Uterus (tissue), 4 donors: ENCODE data around the gene PHYHIPL. TPM values are rescaled to one million over a fixed set of nuclear protein-coding genes. Genes with fewer than 3 reads are reported as not detected.

Experiments used
- DNase-seq, 2 donors: peaks; one replicate each; pipeline ENCODE4 v3.0.0-alpha.2; 2019 to 2020
- H3K27ac ChIP-seq, 2 donors: fragments of 200-600 bp; sonication (generic); 1 replicate in 1 of 2; 2 replicates in 1 of 2; pipeline ENCODE4 v1.5.1; 2016 to 2018
- H3K27me3 ChIP-seq, 2 donors: fragments of 200-600 bp; sonication (generic); one replicate each; pipeline ENCODE4 v1.5.1; 2018 to 2019; ENCODE audit warnings: control low read depth in 1 of 2
- H3K36me3 ChIP-seq, 2 donors: fragments of 200-600 bp; sonication (generic); one replicate each; pipeline ENCODE4 v1.5.1; 2019; ENCODE audit warnings: control low read depth in 1 of 2
- H3K4me1 ChIP-seq, 2 donors: fragments of 200-600 bp; sonication (generic); one replicate each; pipeline ENCODE4 v1.5.1; 2018 to 2019; ENCODE audit warnings: control low read depth in 1 of 2
- H3K4me3 ChIP-seq, 2 donors: fragments of 200-600 bp; sonication (generic); 1 replicate in 1 of 2; 2 replicates in 1 of 2; pipeline ENCODE4 v1.5.1; 2018 to 2019; ENCODE audit warnings: mild to moderate bottlenecking in 1 of 2
- H3K9me3 ChIP-seq, 2 donors: fragments of 200-600 bp; sonication (generic); one replicate each; pipeline ENCODE4 v1.5.1; 2019; ENCODE audit warnings: control low read depth in 1 of 2
- POLR2A ChIP-seq, 2 donors: fragments of 450-650 bp; IDR thresholded peaks; one replicate each; pipeline ENCODE4 v1.6.1; 2016; ENCODE audit warnings: antibody characterized with exemption in 2 of 2, mild to moderate bottlenecking in 1 of 2, moderate library complexity in 1 of 2
- intact Hi-C: fragments of 100-400 bp; cut with DNase I; formaldehyde crosslinking; loops from one replicate; pipeline ENCODE4 v1.15.1; 2023; ENCODE audit warnings: low total_unique reads
- total RNA-seq, 4 donors: library from RNA; depleted of rRNA in 3 of 4; stranded (reverse); fragments of >200 nt in 3 of 4; gene quantifications; one replicate each; pipeline versions ENCODE4 v1.1.0 to v1.2.4, GENCODE V29; 2014 to 2023
- TF ChIP-seq, protein P1 (sequence below), 4 experiments: fragments of 200-600 bp in 2 of 4; fragments of 450-650 bp in 2 of 4; sonication (generic) in 2 of 4; IDR thresholded peaks; one replicate each; pipeline ENCODE4 v1.5.1; 2016 to 2019; ENCODE audit warnings: antibody characterized with exemption in 4 of 4, mild to moderate bottlenecking in 2 of 4, moderate library complexity in 1 of 4
- donor health status: DM: yes; HTN: yes; CAD: no.

Gene PHYHIPL
- total RNA-seq, 4 donors from 2014 or later, result 0.12 to 0.83 TPM; not detected in 2

DNA sequence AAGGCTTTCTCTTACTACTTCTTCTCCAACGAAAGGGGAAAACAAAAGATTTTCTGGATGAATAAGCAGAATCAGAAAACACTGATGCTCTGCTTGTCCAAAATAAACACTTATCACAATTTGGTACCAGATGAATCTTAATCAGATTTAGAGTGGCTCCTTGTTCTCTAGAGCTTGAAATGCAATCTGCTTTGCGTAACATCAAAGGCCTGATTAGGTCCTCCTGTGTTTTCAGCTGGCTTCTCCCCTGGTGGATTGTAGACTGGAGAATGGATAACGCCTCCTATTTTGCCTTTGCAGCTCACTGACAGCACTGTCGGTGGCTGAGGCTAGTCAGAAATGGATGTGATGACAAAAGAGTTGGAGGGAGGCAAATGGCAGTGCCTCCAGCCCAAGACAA is 94.7 kb downstream of the PHYHIPL start:
- H3K36me3 ChIP-seq, result no peaks in the 10 kb centered on the region
- no peaks in the 10 kb centered on the region for H3K27me3 ChIP-seq
- no peak for TF ChIP-seq POLR2A (IDR thresholded peaks at IDR 0.05)
- TF ChIP-seq, protein P1, sequence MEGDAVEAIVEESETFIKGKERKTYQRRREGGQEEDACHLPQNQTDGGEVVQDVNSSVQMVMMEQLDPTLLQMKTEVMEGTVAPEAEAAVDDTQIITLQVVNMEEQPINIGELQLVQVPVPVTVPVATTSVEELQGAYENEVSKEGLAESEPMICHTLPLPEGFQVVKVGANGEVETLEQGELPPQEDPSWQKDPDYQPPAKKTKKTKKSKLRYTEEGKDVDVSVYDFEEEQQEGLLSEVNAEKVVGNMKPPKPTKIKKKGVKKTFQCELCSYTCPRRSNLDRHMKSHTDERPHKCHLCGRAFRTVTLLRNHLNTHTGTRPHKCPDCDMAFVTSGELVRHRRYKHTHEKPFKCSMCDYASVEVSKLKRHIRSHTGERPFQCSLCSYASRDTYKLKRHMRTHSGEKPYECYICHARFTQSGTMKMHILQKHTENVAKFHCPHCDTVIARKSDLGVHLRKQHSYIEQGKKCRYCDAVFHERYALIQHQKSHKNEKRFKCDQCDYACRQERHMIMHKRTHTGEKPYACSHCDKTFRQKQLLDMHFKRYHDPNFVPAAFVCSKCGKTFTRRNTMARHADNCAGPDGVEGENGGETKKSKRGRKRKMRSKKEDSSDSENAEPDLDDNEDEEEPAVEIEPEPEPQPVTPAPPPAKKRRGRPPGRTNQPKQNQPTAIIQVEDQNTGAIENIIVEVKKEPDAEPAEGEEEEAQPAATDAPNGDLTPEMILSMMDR (IDR thresholded peaks at IDR 0.05), result no peak
- no peaks in the 10 kb centered on the region for H3K9me3 ChIP-seq
- intact Hi-C loops, result no loop called here
- no peak overlapping the region for H3K4me3 ChIP-seq
- no peak for DNase-seq
- no peak overlapping the region for H3K27ac ChIP-seq
- no peaks in the 10 kb centered on the region for H3K4me1 ChIP-seq

DNA sequence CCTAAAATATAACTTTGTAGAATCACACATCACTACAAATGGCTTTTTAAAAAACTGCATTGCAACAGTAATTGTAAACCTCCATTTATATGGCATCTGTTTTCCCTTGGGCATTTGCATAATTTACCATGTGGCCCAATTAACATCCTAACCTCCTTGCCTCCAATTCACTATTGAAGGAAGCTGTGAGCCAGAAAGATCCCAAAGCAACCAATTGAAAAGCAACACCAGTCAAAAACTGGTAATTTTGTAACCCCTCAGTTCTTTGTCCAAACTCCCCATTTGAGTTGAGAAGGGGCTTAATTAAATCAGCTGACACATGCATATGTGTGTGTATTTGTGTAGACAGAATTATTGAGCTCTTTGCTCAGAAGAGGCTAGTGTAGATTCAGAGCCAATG is 95.6 kb downstream of the PHYHIPL start:
- TF ChIP-seq POLR2A (IDR thresholded peaks at IDR 0.05), result no peak
- TF ChIP-seq, protein P1 (IDR thresholded peaks at IDR 0.05), result no peak
- no peak for DNase-seq
- intact Hi-C loops, result no loop called here

DNA sequence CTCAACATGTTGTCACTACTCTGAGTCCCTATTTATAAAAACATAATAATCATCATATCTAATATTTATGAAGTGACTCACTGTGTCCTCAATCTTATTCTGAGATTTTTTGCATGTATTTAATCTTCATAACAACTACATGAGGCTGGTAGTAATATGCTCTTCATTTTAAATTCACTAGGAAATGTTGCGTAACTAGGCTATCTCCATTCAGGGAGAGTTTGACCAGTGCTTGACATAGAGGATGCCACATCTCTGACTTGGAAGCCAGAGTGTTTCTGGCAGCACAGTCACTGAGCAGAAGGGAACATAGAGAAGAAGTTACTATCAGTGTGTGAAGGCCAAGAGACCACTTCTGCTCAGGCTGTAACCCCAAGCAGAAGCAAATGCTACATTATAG is 97.0 kb downstream of the PHYHIPL start:
- H3K36me3 ChIP-seq, result no peaks in the 10 kb centered on the region
- TF ChIP-seq, protein P1 (IDR thresholded peaks at IDR 0.05), result no peak
- no peak for TF ChIP-seq POLR2A (IDR thresholded peaks at IDR 0.05)
- H3K27me3 ChIP-seq, result no peaks in the 10 kb centered on the region
- no peaks in the 10 kb centered on the region for H3K9me3 ChIP-seq
- H3K4me3 ChIP-seq, result no peak overlapping the region
- no peaks in the 10 kb centered on the region for H3K4me1 ChIP-seq
- no peak overlapping the region for H3K27ac ChIP-seq
- intact Hi-C loops, result no loop called here
- DNase-seq, result no peak

More for the DNA sequence above, 95.6 kb downstream of the PHYHIPL start:
- Histone ChIP-seq H3K27ac (no peak overlapping the region), H3K36me3 (no peaks in the 10 kb centered on the region), H3K27me3 (no peaks in the 10 kb centered on the region), H3K4me1 (no peaks in the 10 kb centered on the region), H3K4me3 (no peak overlapping the region), H3K9me3 (no peaks in the 10 kb centered on the region)

DNA sequence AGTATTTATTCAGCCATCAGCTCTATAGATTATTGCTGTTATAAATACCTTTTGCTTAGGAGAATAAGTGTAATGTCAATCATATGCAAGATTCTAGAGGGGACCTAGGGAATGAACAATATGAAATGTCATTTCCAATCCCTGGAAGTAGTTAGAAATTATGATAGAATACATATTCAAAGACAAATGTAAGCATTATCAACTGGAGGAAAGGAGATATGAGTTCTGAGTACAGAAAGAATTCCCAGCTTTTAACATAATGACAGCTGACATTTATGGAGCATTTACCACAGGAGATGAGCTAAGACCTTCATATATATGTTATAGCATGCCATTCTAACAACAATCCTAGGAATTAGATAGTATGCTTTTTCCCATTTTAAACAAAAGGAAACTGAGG is 99.7 kb downstream of the PHYHIPL start:
- H3K4me1 ChIP-seq, result no peaks in the 10 kb centered on the region
- H3K36me3 ChIP-seq, result no peaks in the 10 kb centered on the region
- no peak overlapping the region for H3K27ac ChIP-seq
- intact Hi-C loops, result no loop called here
- TF ChIP-seq POLR2A (IDR thresholded peaks at IDR 0.05), result no peak
- TF ChIP-seq, protein P1 (IDR thresholded peaks at IDR 0.05), result no peak
- no peak overlapping the region for H3K4me3 ChIP-seq
- H3K27me3 ChIP-seq, result no peaks in the 10 kb centered on the region
- no peaks in the 10 kb centered on the region for H3K9me3 ChIP-seq
- no peak for DNase-seq

DNA sequence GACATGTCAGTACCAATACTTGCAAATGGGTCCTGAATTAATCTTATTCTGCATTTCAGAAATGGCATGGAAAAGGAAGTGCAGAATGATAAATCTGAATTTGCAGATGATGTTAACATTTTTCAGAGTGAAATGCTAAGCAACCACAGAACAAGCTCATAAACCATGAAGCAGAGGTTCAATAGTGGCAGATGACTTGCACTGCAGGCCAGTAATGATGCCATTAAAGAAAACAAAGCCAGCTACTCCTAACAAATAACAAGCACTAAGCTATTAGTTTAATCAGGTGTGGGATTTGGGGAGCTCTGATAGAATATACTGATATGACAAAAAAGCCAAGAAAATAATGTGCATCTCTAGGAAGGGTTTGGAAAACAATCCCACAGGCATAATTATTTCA is 100.5 kb downstream of the PHYHIPL start:
- intact Hi-C loops, result no loop called here
- H3K4me3 ChIP-seq, result no peak overlapping the region
- DNase-seq, result no peak
- no peak for TF ChIP-seq POLR2A (IDR thresholded peaks at IDR 0.05)
- TF ChIP-seq, protein P1 (IDR thresholded peaks at IDR 0.05), result no peak
- no peaks in the 10 kb centered on the region for H3K27me3 ChIP-seq
- no peaks in the 10 kb centered on the region for H3K4me1 ChIP-seq
- H3K36me3 ChIP-seq, result no peaks in the 10 kb centered on the region
- H3K9me3 ChIP-seq, result no peaks in the 10 kb centered on the region
- no peak overlapping the region for H3K27ac ChIP-seq
